ENCODE results near the gene ELL2. TPM values are rescaled to one million over a fixed set of nuclear protein-coding genes. Genes with fewer than 3 reads are reported as not detected.
A peak's percentile ranks its signal among the peaks of the same experiment; 100 is the strongest.

The ELL2 gene
- total RNA-seq, 2 donors from 2014 or later, result 80.0 to 104 TPM

DNA sequence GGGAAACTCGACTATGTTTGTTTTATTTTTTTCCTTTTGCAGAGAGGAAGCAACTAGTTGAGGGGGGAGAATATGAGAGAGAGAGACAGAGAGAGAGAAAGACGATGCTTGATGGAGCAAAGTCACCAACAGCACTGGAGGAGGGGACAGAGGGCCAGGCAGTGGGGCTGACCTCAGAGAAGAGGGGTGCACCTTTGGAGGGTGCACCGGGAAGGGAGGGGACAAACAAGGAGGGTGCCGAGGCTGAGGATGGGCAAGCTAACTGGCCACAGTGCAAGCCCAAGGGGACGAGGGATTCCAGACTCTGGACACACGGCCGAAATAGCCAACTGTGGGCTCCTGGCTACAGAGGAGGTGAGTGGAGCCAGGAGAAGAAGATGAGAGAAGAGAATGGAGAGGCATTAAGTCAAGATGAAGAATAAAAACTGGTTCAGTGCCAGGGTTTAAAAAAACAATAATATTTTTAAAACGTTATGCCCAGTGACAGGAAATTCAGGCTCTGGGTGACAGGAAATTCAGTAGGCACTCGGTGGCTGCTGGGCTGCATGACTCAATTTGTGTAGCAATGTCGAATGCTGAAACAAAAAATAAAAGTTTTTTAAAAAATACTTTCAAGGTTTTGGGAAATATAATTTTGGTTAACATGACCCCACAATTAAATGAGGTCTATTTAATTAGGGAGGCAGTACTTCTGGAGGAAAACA, 125.8 kb downstream of the ELL2 start:
- DNase-seq (ENCODE audit: low spot score), result no peak
- Histone ChIP-seq H3K4me3 (peak overlapping the region in 1 of 2 donors; percentile 46), H3K9me3 (no peaks in the 10 kb centered on the region), H3K36me3 (no peaks in the 10 kb centered on the region), H3K4me1 (replicated peaks) (no peaks in the 10 kb centered on the region), H3K27ac (peak overlapping the region; percentile 78 to 87), H3K27me3 (replicated peaks; ENCODE audit: insufficient read depth) (no peaks in the 10 kb centered on the region)
- TF ChIP-seq POLR2AphosphoS5 (IDR thresholded peaks at IDR 0.05) (no peak), POLR2A (IDR thresholded peaks at IDR 0.05) (no peak)
- TF ChIP-seq, protein P1, sequence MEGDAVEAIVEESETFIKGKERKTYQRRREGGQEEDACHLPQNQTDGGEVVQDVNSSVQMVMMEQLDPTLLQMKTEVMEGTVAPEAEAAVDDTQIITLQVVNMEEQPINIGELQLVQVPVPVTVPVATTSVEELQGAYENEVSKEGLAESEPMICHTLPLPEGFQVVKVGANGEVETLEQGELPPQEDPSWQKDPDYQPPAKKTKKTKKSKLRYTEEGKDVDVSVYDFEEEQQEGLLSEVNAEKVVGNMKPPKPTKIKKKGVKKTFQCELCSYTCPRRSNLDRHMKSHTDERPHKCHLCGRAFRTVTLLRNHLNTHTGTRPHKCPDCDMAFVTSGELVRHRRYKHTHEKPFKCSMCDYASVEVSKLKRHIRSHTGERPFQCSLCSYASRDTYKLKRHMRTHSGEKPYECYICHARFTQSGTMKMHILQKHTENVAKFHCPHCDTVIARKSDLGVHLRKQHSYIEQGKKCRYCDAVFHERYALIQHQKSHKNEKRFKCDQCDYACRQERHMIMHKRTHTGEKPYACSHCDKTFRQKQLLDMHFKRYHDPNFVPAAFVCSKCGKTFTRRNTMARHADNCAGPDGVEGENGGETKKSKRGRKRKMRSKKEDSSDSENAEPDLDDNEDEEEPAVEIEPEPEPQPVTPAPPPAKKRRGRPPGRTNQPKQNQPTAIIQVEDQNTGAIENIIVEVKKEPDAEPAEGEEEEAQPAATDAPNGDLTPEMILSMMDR (IDR thresholded peaks at IDR 0.05), result no peak
- 57% methylated on average over 10 of the region's 10 CpGs for WGBS
- intact Hi-C loops (cut with DNase I), result no loop called here

Other genes starting within 250 kb of the ELL2 start
- 100 to 1,000 TPM in 1 of 2 donors, 10 to 100 TPM in 1; 87.3 to 134 TPM for gene RHOBTB3, start 230.5 kb downstream of the ELL2 start, total RNA-seq
- 10 to 100 TPM; 16.6 to 34.8 TPM for gene GLRX, start 139.1 kb downstream of the ELL2 start, total RNA-seq

Measured in prostate gland (tissue), 2 donors.